ENCODE data around the gene MSRB1. TPM values are rescaled to one million over a fixed set of nuclear protein-coding genes. Genes with fewer than 3 reads are reported as not detected.

The MSRB1 gene
- total and polyA plus RNA-seq, 2 donors (not counting 1 experiment from before 2014, with no cell fraction given) = 8.5 to 17.5 TPM

GRCh38 chr16:1915732-1916639 lies 27.0 kb downstream of the MSRB1 start:
- Histone ChIP-seq H3K27ac (ENCODE audit: low read length in 2 of 2) (no peak overlapping the region), H3K4me1 (ENCODE audit: control insufficient read depth in 2 of 2, insufficient read depth in 2 of 2, low read length in 2 of 2) (no peaks in the 10 kb centered on the region), H3K4me3 (ENCODE audit: control extremely low read depth in 1 of 5, extremely low read depth in 1 of 5, insufficient read depth in 1 of 5, low read depth in 2 of 5, low read length in 4 of 5) (no peak overlapping the region), H3K36me3 (replicated peaks in 1 of 2; ENCODE audit: control extremely low read depth in 1 of 2, control insufficient read depth in 1 of 2, extremely low read depth in 1 of 2, insufficient read depth in 2 of 2, low read length in 1 of 2) (no peaks in the 10 kb centered on the region), H3K4me2 (replicated peaks; ENCODE audit: low read depth, low read length, poor library complexity, severe bottlenecking) (no peak overlapping the region), H3K9ac (ENCODE audit: low read length) (no peak overlapping the region), H3K9me3 (ENCODE audit: control extremely low read depth in 1 of 3, control insufficient read depth in 2 of 3, insufficient read depth in 1 of 3, low read length in 2 of 3) (peaks cover 0 to 3% (median 0%) of the 10 kb centered on the region in 3 donors), H4K20me1 (ENCODE audit: control insufficient read depth, insufficient read depth, low read length, poor library complexity, severe bottlenecking) (no peaks in the 10 kb centered on the region), H3K79me2 (ENCODE audit: control insufficient read depth, insufficient read depth, low read length) (no peaks in the 10 kb centered on the region), H2AFZ (ENCODE audit: insufficient read depth, low read depth, low read length, poor library complexity, severe bottlenecking) (no peak overlapping the region), H3K27me3 (replicated peaks in 1 of 4; ENCODE audit: control extremely low read depth in 1 of 4, control insufficient read depth in 3 of 4, insufficient read depth in 4 of 4, low read length in 3 of 4) (peaks cover 0 to 47% (median 9%) of the 10 kb centered on the region in 4 experiments)
- CTCF ChIA-PET = interaction anchor here (0.6 to 0.8 kb wide), 2 partner anchors 13 to 1111 kb away, joined by 3 read pairs; no protein-coding TSS in a partner anchor
- no peak for ATAC-seq (ENCODE audit: low read depth)
- no peak overlapping the region for H3K4me3 Mint-ChIP-seq
- peaks cover 25% of the 10 kb centered on the region for H3K27me3 Mint-ChIP-seq
- no peaks in the 10 kb centered on the region for H3K9me3 Mint-ChIP-seq (ENCODE audit: insufficient read depth)
- POLR2A ChIA-PET = interaction anchor here (0.5 kb wide), 1 partner anchor 105 kb away, joined by 10 read pairs; no protein-coding TSS in a partner anchor
- intact Hi-C loops (cut with micrococcal nuclease) = no loop called here
- 70% methylated on average over 25 of the region's 25 CpGs for WGBS (ENCODE audit: insufficient coverage)
- DNase-seq = no peak
- peaks cover 1% of the 10 kb centered on the region for H3K4me1 Mint-ChIP-seq
- no peak overlapping the region for H3K27ac Mint-ChIP-seq
- TF ChIP-seq EZH2 (IDR thresholded peaks at IDR 0.05; ENCODE audit: borderline replicate concordance, insufficient read depth, low read depth, low read length, poor library complexity, severe bottlenecking) = no peak
- no peak for TF ChIP-seq CTCF (IDR thresholded peaks at IDR 0.05)

GRCh38 chr16:1914988-1915387 lies 28.0 kb downstream of the MSRB1 start:
- H3K27ac Mint-ChIP-seq = no peak overlapping the region
- no peak for TF ChIP-seq CTCF (IDR thresholded peaks at IDR 0.05)
- no peak for TF ChIP-seq EZH2 (IDR thresholded peaks at IDR 0.05; ENCODE audit: borderline replicate concordance, insufficient read depth, low read depth, low read length, poor library complexity, severe bottlenecking)
- no peaks in the 10 kb centered on the region for H3K9me3 Mint-ChIP-seq (ENCODE audit: insufficient read depth)
- Histone ChIP-seq H2AFZ (ENCODE audit: insufficient read depth, low read depth, low read length, poor library complexity, severe bottlenecking) (no peak overlapping the region), H3K4me3 (ENCODE audit: control extremely low read depth in 1 of 5, extremely low read depth in 1 of 5, insufficient read depth in 1 of 5, low read depth in 2 of 5, low read length in 4 of 5) (no peak overlapping the region), H3K4me1 (ENCODE audit: control insufficient read depth in 2 of 2, insufficient read depth in 2 of 2, low read length in 2 of 2) (no peaks in the 10 kb centered on the region), H3K4me2 (replicated peaks; ENCODE audit: low read depth, low read length, poor library complexity, severe bottlenecking) (no peak overlapping the region), H3K27ac (ENCODE audit: low read length in 2 of 2) (no peak overlapping the region), H3K27me3 (replicated peaks in 1 of 4; ENCODE audit: control extremely low read depth in 1 of 4, control insufficient read depth in 3 of 4, insufficient read depth in 4 of 4, low read length in 3 of 4) (peaks cover 0 to 37% (median 8%) of the 10 kb centered on the region in 4 experiments), H3K9me3 (ENCODE audit: control extremely low read depth in 1 of 3, control insufficient read depth in 2 of 3, insufficient read depth in 1 of 3, low read length in 2 of 3) (peaks cover 0 to 3% (median 0%) of the 10 kb centered on the region in 3 donors), H3K9ac (ENCODE audit: low read length) (no peak overlapping the region), H3K79me2 (ENCODE audit: control insufficient read depth, insufficient read depth, low read length) (no peaks in the 10 kb centered on the region), H4K20me1 (ENCODE audit: control insufficient read depth, insufficient read depth, low read length, poor library complexity, severe bottlenecking) (no peaks in the 10 kb centered on the region), H3K36me3 (replicated peaks in 1 of 2; ENCODE audit: control extremely low read depth in 1 of 2, control insufficient read depth in 1 of 2, extremely low read depth in 1 of 2, insufficient read depth in 2 of 2, low read length in 1 of 2) (no peaks in the 10 kb centered on the region)
- no peaks in the 10 kb centered on the region for H3K4me1 Mint-ChIP-seq
- peaks cover 17% of the 10 kb centered on the region for H3K27me3 Mint-ChIP-seq
- intact Hi-C loops (cut with micrococcal nuclease) = no loop called here
- no peak for ATAC-seq (ENCODE audit: low read depth)
- POLR2A ChIA-PET = no interaction called here
- 57% methylated on average over 7 of the region's 8 CpGs for WGBS (ENCODE audit: insufficient coverage)
- CTCF ChIA-PET = no interaction called here
- DNase-seq = no peak
- no peak overlapping the region for H3K4me3 Mint-ChIP-seq
